LNCaP clone FGC (cell line): ENCODE measurements around the gene GPC6.

Source experiments
- DNase-seq: peaks from one replicate; pipeline ENCODE4 v3.0.0-alpha.2; 2011; ENCODE audit warnings: low read depth
- H3K4me3 ChIP-seq: 2 replicates; pipeline ENCODE4 v1.5.1; 2011; ENCODE audit warnings: mild to moderate bottlenecking, low read depth, low read length, control low read depth
- TF ChIP-seq, protein P1 (sequence below): IDR thresholded peaks from 2 replicates; pipeline ENCODE4 v1.5.1; 2012; ENCODE audit warnings: mild to moderate bottlenecking; ENCODE audit not compliant: control insufficient read depth, insufficient read depth; ENCODE audit errors: extremely low read depth

Gene GPC6

DNA sequence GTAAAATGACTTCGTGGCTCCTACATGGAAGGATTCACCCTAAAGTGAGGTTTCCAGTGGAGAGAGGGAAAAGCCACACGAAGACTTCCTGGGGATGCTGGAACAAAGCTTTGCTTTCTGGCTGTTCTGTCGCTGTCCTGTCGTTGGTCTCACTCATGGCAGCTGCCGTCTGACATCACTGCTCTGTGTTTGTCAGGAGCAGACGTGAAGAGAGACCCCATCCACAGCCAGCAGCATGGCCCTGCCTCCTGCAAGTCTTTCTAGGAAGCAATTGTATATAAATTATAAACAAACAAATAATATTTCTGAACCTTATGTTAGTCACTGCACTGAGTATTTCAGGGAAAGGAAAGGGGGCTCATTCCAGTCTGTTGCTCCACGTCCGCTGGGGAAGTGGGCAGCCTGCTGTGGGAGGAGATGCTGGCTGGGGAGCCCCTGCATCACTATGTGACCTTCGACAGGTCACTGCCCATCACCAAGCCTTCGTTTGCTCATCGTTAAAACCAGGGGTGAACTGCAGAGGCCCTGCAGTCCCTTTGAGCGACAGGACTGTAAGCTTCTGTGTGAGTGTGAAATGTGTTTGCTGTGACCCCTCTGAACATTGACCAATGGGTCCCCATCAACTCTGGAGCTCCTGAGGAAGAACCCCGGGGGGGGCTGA lies 1101.9 kb downstream of the GPC6 start:
- H3K4me3 ChIP-seq = no peak overlapping the region
- TF ChIP-seq, protein P1, sequence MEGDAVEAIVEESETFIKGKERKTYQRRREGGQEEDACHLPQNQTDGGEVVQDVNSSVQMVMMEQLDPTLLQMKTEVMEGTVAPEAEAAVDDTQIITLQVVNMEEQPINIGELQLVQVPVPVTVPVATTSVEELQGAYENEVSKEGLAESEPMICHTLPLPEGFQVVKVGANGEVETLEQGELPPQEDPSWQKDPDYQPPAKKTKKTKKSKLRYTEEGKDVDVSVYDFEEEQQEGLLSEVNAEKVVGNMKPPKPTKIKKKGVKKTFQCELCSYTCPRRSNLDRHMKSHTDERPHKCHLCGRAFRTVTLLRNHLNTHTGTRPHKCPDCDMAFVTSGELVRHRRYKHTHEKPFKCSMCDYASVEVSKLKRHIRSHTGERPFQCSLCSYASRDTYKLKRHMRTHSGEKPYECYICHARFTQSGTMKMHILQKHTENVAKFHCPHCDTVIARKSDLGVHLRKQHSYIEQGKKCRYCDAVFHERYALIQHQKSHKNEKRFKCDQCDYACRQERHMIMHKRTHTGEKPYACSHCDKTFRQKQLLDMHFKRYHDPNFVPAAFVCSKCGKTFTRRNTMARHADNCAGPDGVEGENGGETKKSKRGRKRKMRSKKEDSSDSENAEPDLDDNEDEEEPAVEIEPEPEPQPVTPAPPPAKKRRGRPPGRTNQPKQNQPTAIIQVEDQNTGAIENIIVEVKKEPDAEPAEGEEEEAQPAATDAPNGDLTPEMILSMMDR = no peak
- DNase-seq = no peak

DNA sequence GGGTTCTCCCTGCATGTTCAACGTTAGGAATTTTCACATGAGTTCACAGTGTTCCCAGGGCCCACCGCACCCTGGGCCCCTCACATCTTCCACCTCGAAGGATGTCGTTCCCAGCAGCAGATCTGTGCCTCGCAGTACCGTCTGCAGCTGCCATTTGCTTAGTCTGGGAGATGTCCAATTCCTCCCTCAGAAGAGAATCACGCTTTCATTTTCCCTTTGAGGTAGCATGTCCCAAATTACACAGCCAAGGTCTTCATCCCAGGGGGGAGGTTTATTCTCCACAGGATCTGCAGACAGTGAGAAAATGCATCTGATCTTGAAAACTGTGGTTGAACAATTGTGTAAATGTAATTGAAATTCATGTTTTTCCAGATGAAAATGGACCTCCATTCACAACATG lies 1102.7 kb downstream of the GPC6 start:
- TF ChIP-seq, protein P1 = no peak
- DNase-seq = no peak
- no peak overlapping the region for H3K4me3 ChIP-seq

DNA sequence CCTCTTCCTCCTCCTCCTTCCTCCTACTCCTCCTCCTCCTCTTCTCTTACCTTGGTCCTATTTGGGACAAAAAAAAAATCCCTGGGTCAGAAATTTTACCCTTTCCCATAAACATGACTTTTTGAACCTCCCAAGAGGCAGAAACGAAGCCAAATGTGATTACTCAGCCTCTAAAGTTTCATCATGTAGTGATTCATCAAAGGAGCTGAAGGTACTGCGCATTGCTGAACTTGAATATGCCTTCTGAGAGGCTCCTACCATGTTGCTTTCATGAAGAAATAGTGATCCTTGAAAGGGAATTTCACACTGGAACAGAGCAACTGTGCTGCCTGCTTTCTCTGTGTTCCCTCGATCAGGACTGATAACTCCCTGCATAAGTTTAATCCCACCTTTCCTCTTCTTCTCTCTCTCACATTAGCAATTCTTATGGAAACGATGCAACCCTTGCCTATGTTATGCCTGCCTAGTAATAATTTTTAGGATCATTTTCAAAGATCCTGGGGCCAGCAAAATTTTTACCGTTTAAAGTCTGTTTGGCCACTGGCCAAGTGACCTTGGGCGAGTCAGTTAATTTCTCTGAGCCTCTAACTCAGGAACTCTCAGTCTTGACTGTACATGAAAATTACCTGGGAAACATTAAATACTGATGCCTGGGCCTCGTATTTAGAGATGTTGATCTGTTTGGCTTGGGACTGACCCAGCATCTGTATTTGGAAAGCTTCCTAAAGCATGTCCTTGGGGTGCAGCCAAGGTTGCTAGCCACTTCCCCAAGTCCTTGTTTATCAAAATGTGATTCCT lies 1103.3 kb downstream of the GPC6 start:
- no peak overlapping the region for H3K4me3 ChIP-seq
- TF ChIP-seq, protein P1 = no peak
- peak; percentile 63 for DNase-seq

DNA sequence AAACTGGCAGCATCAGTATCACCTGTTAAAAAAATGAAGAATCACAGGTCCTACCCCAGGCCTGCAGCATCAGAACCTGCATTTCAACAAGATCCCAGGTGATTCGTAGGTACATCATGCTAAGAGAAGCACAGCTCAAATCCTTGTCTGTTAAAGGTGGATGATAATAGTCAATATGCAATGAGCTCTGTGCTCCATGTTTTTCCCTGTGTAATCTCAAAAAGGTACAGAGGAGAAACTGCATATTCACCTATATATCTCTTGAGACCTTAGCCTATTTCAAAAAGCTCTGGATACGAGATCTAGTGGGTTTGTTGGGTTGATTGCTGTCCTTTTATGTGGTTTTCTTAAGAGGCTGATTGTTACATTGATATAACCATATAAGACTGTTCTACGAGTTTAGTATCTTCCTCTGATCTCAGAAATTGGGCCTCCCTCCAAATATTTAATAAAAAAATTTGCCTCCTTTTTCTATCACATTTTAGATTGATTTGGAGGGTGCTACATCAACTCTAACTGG lies 1104.0 kb downstream of the GPC6 start:
- H3K4me3 ChIP-seq = no peak overlapping the region
- DNase-seq = no peak
- TF ChIP-seq, protein P1 = no peak

DNA sequence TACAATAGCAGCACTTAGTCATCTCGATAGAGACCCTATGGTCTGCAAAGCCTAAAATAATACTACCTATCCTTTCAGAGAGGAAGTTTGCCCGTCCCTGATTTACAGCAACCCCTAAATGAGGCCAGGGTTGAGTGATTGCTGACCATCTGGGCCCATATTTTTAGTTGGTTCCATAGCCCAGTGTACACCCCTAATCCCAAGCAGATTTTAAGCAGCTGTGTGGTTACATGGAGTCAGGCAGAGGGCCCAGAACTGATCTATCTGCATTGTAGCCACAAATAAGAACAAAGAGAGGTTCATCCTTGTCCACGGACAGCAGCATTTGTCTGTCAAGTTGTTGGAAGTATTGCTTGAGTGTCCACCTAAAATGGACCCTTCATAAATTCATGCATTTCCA lies 1104.7 kb downstream of the GPC6 start:
- TF ChIP-seq, protein P1 = no peak
- H3K4me3 ChIP-seq = no peak overlapping the region
- no peak for DNase-seq

DNA sequence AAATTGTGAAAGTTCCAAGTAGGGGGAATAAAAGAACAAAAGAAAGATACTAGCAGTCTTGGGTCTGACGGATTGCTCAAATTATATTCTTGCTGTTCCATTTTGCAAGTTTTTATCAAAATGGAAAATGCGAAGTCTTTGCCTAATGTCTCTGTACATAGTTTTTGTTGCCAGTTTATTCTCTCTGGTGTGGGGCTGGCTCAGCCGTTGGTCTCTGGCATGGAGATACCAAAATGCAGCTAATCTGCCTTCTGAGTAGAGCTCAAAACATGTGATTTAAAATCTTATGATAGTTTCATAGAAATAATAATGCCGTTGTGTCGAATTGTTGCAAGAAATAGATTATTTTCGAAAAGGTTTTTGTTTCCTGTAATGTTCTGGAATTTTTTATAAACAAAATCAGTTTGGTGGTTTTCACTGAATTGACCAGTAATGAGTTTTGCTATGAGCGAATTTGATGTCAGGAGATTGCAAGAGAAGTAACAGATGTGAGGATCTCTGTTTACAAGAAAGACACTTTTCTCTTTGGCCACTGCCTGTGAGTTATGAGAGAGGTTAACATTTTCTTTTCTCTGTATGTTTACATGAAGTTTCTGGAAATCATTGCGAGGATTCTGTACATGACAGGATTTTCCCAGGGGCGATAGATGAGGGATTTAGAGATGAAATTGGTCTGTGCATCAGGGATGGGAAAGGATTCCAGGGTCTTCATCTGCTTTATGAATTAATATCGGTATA lies 1105.9 kb downstream of the GPC6 start:
- TF ChIP-seq, protein P1 = no peak
- no peak for DNase-seq
- H3K4me3 ChIP-seq = no peak overlapping the region
